ENCODE measurements around the gene LAMTOR2.
A peak's percentile ranks its signal among the peaks of the same experiment; 100 is the strongest.
"Not testable (repeated sequence)": the region's sequence is repeated elsewhere in the genome, so short reads cannot be mapped to it uniquely, and the experiment has no call there.

The LAMTOR2 gene

DNA sequence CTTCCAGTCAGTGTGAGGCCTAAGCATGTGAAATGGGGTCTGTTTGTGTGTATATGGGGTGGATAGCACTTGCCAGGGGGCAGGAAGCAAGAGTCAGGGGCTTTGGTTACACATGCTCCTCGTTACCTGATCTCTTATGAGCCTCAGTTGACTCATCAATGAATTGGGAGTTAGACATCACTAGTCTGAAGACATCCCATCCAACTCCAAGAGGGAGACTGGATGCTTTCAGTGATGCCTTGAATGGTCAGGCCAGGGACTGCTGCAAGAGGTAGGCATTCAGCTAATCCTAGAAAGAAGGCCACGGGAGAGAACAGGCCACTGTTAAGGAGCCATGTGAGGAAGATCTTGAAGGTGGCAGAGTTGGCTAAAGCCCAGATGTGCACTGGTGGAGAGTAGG, 12.7 kb downstream of the LAMTOR2 start:
- Histone ChIP-seq H3K23ac (ENCODE audit: low read length in 2 of 2) (no peak overlapping the region), H3K4me3 (ENCODE audit: insufficient read depth in 1 of 2, low read depth in 1 of 2, low read length in 2 of 2) (no peak overlapping the region), H3K79me1 (replicated peaks; ENCODE audit: low read length, poor library complexity, severe bottlenecking) (peaks cover 1% of the 10 kb centered on the region), H3K9ac (ENCODE audit: low read length) (peak overlapping the region; percentile 26), H3K4me1 (ENCODE audit: control insufficient read depth, insufficient read depth, low read depth, low read length) (peaks cover 9% of the 10 kb centered on the region), H2BK12ac (ENCODE audit: low read length in 2 of 2) (no peak overlapping the region), H2BK120ac (ENCODE audit: low read depth, low read length) (no peak overlapping the region), H3K18ac (ENCODE audit: low read depth in 1 of 2, low read length in 2 of 2) (no peak overlapping the region), H3K4me2 (ENCODE audit: low read length, poor library complexity, severe bottlenecking) (no peak overlapping the region), H2AFZ (ENCODE audit: low read depth, low read length) (no peak overlapping the region), H4K8ac (ENCODE audit: low read length) (no peak overlapping the region), H3K27ac (ENCODE audit: low read length, poor library complexity, severe bottlenecking) (no peak overlapping the region), H2BK15ac (ENCODE audit: low read depth, poor library complexity, severe bottlenecking) (no peak overlapping the region), H3K9me3 (ENCODE audit: control insufficient read depth, low read length) (no peaks in the 10 kb centered on the region), H2BK5ac (ENCODE audit: low read depth, low read length, poor library complexity, severe bottlenecking) (no peak overlapping the region), H3K36me3 (ENCODE audit: control insufficient read depth in 1 of 2, insufficient read depth in 2 of 2, low read depth in 1 of 2, low read length in 2 of 2) (peaks cover 0 to 10% of the 10 kb centered on the region in 2 experiments), H3K14ac (ENCODE audit: low read length in 2 of 2) (no peak overlapping the region), H2AK5ac (ENCODE audit: low read length, severe bottlenecking) (no peak overlapping the region), H3K27me3 (ENCODE audit: control insufficient read depth in 1 of 2, insufficient read depth in 1 of 2, low read length in 2 of 2) (peaks cover 0 to 10% of the 10 kb centered on the region in 2 experiments), H4K91ac (ENCODE audit: low read length) (no peak overlapping the region), H3K4ac (ENCODE audit: low read depth in 1 of 2, low read length in 2 of 2) (no peak overlapping the region)
- WGBS, result 71% methylated on average over 2 of the region's 2 CpGs
- DNase-seq, result no peak

GRCh38 chr1:156069490-156070455, 15.2 kb downstream of the LAMTOR2 start:
- no peak for DNase-seq
- Histone ChIP-seq H3K36me3 (ENCODE audit: control insufficient read depth in 1 of 2, insufficient read depth in 2 of 2, low read depth in 1 of 2, low read length in 2 of 2) (peaks cover 0 to 26% of the 10 kb centered on the region in 2 experiments), H3K27ac (ENCODE audit: low read length, poor library complexity, severe bottlenecking) (no peak overlapping the region), H2BK15ac (ENCODE audit: low read depth, poor library complexity, severe bottlenecking) (peak overlapping the region; percentile 60), H3K23ac (ENCODE audit: low read length in 2 of 2) (no peak overlapping the region), H2BK5ac (ENCODE audit: low read depth, low read length, poor library complexity, severe bottlenecking) (no peak overlapping the region), H3K4me2 (ENCODE audit: low read length, poor library complexity, severe bottlenecking) (no peak overlapping the region), H3K27me3 (ENCODE audit: control insufficient read depth in 1 of 2, insufficient read depth in 1 of 2, low read length in 2 of 2) (peaks cover 0 to 10% of the 10 kb centered on the region in 2 experiments), H3K18ac (ENCODE audit: low read depth in 1 of 2, low read length in 2 of 2) (no peak overlapping the region), H2AK5ac (ENCODE audit: low read length, severe bottlenecking) (no peak overlapping the region), H4K8ac (ENCODE audit: low read length) (peak overlapping the region; percentile 19), H3K4me1 (ENCODE audit: control insufficient read depth, insufficient read depth, low read depth, low read length) (peaks cover 4% of the 10 kb centered on the region), H3K9me3 (ENCODE audit: control insufficient read depth, low read length) (no peaks in the 10 kb centered on the region), H2BK12ac (ENCODE audit: low read length in 2 of 2) (no peak overlapping the region), H2BK120ac (ENCODE audit: low read depth, low read length) (no peak overlapping the region), H3K4me3 (ENCODE audit: insufficient read depth in 1 of 2, low read depth in 1 of 2, low read length in 2 of 2) (no peak overlapping the region), H3K9ac (ENCODE audit: low read length) (no peak overlapping the region), H3K79me1 (replicated peaks; ENCODE audit: low read length, poor library complexity, severe bottlenecking) (peaks cover 12% of the 10 kb centered on the region), H4K91ac (ENCODE audit: low read length) (peak overlapping the region; percentile 64), H3K4ac (ENCODE audit: low read depth in 1 of 2, low read length in 2 of 2) (no peak overlapping the region), H3K14ac (ENCODE audit: low read length in 2 of 2) (no peak overlapping the region), H2AFZ (ENCODE audit: low read depth, low read length) (no peak overlapping the region)
- 92% methylated on average over 3 of the region's 3 CpGs for WGBS

- Histone ChIP-seq H2BK5ac (ENCODE audit: low read depth, low read length, poor library complexity, severe bottlenecking) (no peak overlapping the region), H3K4me2 (ENCODE audit: low read length, poor library complexity, severe bottlenecking) (no peak overlapping the region), H3K4ac (ENCODE audit: low read depth in 1 of 2, low read length in 2 of 2) (no peak overlapping the region), H2AK5ac (ENCODE audit: low read length, severe bottlenecking) (no peak overlapping the region), H3K27ac (ENCODE audit: low read length, poor library complexity, severe bottlenecking) (no peak overlapping the region), H3K4me1 (ENCODE audit: control insufficient read depth, insufficient read depth, low read depth, low read length) (peaks cover 4% of the 10 kb centered on the region), H3K23ac (ENCODE audit: low read length in 2 of 2) (no peak overlapping the region), H3K27me3 (ENCODE audit: control insufficient read depth in 1 of 2, insufficient read depth in 1 of 2, low read length in 2 of 2) (peaks cover 0 to 10% of the 10 kb centered on the region in 2 experiments), H3K14ac (ENCODE audit: low read length in 2 of 2) (no peak overlapping the region), H2AFZ (ENCODE audit: low read depth, low read length) (no peak overlapping the region), H3K4me3 (ENCODE audit: insufficient read depth in 1 of 2, low read depth in 1 of 2, low read length in 2 of 2) (no peak overlapping the region), H3K9ac (ENCODE audit: low read length) (no peak overlapping the region), H4K91ac (ENCODE audit: low read length) (no peak overlapping the region), H4K8ac (ENCODE audit: low read length) (no peak overlapping the region), H2BK12ac (ENCODE audit: low read length in 2 of 2) (no peak overlapping the region), H3K18ac (ENCODE audit: low read depth in 1 of 2, low read length in 2 of 2) (no peak overlapping the region), H3K9me3 (ENCODE audit: control insufficient read depth, low read length) (no peaks in the 10 kb centered on the region), H2BK120ac (ENCODE audit: low read depth, low read length) (no peak overlapping the region), H3K36me3 (ENCODE audit: control insufficient read depth in 1 of 2, insufficient read depth in 2 of 2, low read depth in 1 of 2, low read length in 2 of 2) (peaks cover 0 to 33% of the 10 kb centered on the region in 2 experiments), H3K79me1 (replicated peaks; ENCODE audit: low read length, poor library complexity, severe bottlenecking) (peaks cover 19% of the 10 kb centered on the region), H2BK15ac (ENCODE audit: low read depth, poor library complexity, severe bottlenecking) (no peak overlapping the region)
- WGBS, result 100% methylated on average over 4 of the region's 4 CpGs
- no peak for DNase-seq
Measured at GRCh38 chr1:156070548-156070947, 16.0 kb downstream of the LAMTOR2 start.

DNA sequence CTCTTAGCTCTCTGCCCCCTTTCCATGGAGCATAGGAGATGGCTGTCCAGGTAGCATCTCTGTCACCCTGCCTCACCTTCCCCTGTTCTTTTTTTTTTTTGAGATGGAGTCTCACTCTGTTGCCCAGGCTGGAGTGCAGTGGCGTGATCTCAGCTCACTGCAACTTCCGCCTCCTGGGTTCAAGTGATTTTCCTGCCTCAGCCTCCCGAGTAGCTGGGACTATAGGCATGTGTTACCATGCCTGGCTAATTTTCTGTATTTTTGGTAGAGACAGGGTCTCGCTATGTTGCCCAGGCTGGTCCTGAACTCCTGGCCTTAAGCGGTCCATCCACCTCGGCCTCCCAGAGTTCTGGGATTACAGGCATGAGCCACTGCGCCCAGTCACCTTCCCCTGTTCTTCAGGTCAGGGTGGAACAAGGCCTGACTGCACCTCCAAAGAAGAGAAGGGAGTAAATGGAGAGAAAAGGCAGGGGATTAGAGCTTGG, 16.8 kb downstream of the LAMTOR2 start:
- H3K9me3 ChIP-seq (ENCODE audit: control insufficient read depth, low read length); H2BK15ac ChIP-seq (ENCODE audit: low read depth, poor library complexity, severe bottlenecking); H2BK5ac ChIP-seq (ENCODE audit: low read depth, low read length, poor library complexity, severe bottlenecking); H3K27ac ChIP-seq (ENCODE audit: low read length, poor library complexity, severe bottlenecking); H2BK120ac ChIP-seq (ENCODE audit: low read depth, low read length); H3K14ac ChIP-seq (ENCODE audit: low read length in 2 of 2); H4K8ac ChIP-seq (ENCODE audit: low read length); H3K4ac ChIP-seq (ENCODE audit: low read depth in 1 of 2, low read length in 2 of 2); H2AFZ ChIP-seq (ENCODE audit: low read depth, low read length); H3K4me2 ChIP-seq (ENCODE audit: low read length, poor library complexity, severe bottlenecking); DNase-seq; H3K18ac ChIP-seq (ENCODE audit: low read depth in 1 of 2, low read length in 2 of 2); H4K91ac ChIP-seq (ENCODE audit: low read length); H2BK12ac ChIP-seq (ENCODE audit: low read length in 2 of 2); H2AK5ac ChIP-seq (ENCODE audit: low read length, severe bottlenecking); H3K4me3 ChIP-seq (ENCODE audit: insufficient read depth in 1 of 2, low read depth in 1 of 2, low read length in 2 of 2); H3K4me1 ChIP-seq (ENCODE audit: control insufficient read depth, insufficient read depth, low read depth, low read length); H3K23ac ChIP-seq (ENCODE audit: low read length in 2 of 2); H3K9ac ChIP-seq (ENCODE audit: low read length): not testable (repeated sequence)
- WGBS, result 90% methylated on average over 6 of the region's 7 CpGs
- peaks cover 0 to 10% of the 10 kb centered on the region in 2 experiments for H3K27me3 ChIP-seq (ENCODE audit: control insufficient read depth in 1 of 2, insufficient read depth in 1 of 2, low read length in 2 of 2)
- H3K36me3 ChIP-seq (ENCODE audit: control insufficient read depth in 1 of 2, insufficient read depth in 2 of 2, low read depth in 1 of 2, low read length in 2 of 2), result peaks cover 0 to 41% of the 10 kb centered on the region in 2 experiments
- peaks cover 24% of the 10 kb centered on the region for H3K79me1 ChIP-seq (replicated peaks; ENCODE audit: low read length, poor library complexity, severe bottlenecking)
